H9 (cell line): ENCODE measurements around the gene BLTP3B. TPM values are rescaled to one million over a fixed set of nuclear protein-coding genes. Genes with fewer than 3 reads are reported as not detected.

Source experiments
- DNase-seq: peaks from one replicate; pipeline ENCODE4 v3.0.0-alpha.2; 2017
- H2AFZ ChIP-seq: one replicate; pipeline ENCODE4 v1.6.1; 2013; ENCODE audit warnings: mild to moderate bottlenecking, low read length, control low read depth, moderate library complexity
- H2AK5ac ChIP-seq: 2 replicates; pipeline ENCODE4 v1.6.1; 2013; ENCODE audit warnings: low read length, control low read depth, mixed read lengths; ENCODE audit not compliant: insufficient read length
- H2BK120ac ChIP-seq: one replicate; pipeline ENCODE4 v1.6.1; 2013; ENCODE audit warnings: low read depth, mild to moderate bottlenecking, low read length, control low read depth, inconsistent platforms; ENCODE audit not compliant: poor library complexity, severe bottlenecking
- H2BK12ac ChIP-seq: 2 replicates; pipeline ENCODE4 v1.6.1; 2013; ENCODE audit warnings: low read length, control low read depth, mixed read lengths, low read depth; ENCODE audit not compliant: insufficient read length
- H2BK15ac ChIP-seq: 2 replicates; pipeline ENCODE4 v1.6.1; 2013; ENCODE audit warnings: low read depth, low read length, control low read depth
- H2BK20ac ChIP-seq: one replicate; pipeline ENCODE4 v1.6.1; 2013; ENCODE audit warnings: low read depth, mild to moderate bottlenecking, low read length, control low read depth, inconsistent platforms; ENCODE audit not compliant: poor library complexity, severe bottlenecking
- H2BK5ac ChIP-seq: 2 replicates; pipeline ENCODE4 v1.6.1; 2013; ENCODE audit warnings: low read length, control low read depth, mixed read lengths; ENCODE audit not compliant: insufficient read length
- H3K14ac ChIP-seq: 2 replicates; pipeline ENCODE4 v1.6.1; 2013; ENCODE audit warnings: low read length, control low read depth; ENCODE audit not compliant: insufficient read depth
- H3K18ac ChIP-seq: 2 replicates; pipeline ENCODE4 v1.6.1; 2013; ENCODE audit warnings: low read depth, mild to moderate bottlenecking, mixed read lengths, low read length, control low read depth; ENCODE audit not compliant: insufficient read length
- H3K23ac ChIP-seq: 2 replicates; pipeline ENCODE4 v1.6.1; 2013; ENCODE audit warnings: low read length, control low read depth, mixed read lengths, low read depth; ENCODE audit not compliant: insufficient read length
- H3K23me2 ChIP-seq: 2 replicates; pipeline ENCODE4 v1.6.1; 2013; ENCODE audit warnings: low read depth, mild to moderate bottlenecking, mixed read lengths, low read length, control low read depth; ENCODE audit not compliant: insufficient read length, poor library complexity, severe bottlenecking
- H3K27ac ChIP-seq: 2 replicates; pipeline ENCODE4 v1.5.1; 2013; ENCODE audit warnings: low read length, control low read depth, mixed read lengths, low read depth; ENCODE audit not compliant: insufficient read length
- H3K27me3 ChIP-seq: 2 replicates; pipeline ENCODE4 v1.6.1; 2013; ENCODE audit warnings: low read length, control low read depth, inconsistent platforms; ENCODE audit not compliant: insufficient read depth
- H3K4ac ChIP-seq: 2 replicates; pipeline ENCODE4 v1.6.1; 2013; ENCODE audit warnings: low read depth, mild to moderate bottlenecking, control low read depth, inconsistent platforms, low read length, moderate library complexity
- H3K4me1 ChIP-seq: 2 replicates; pipeline ENCODE4 v1.6.1; 2013; ENCODE audit warnings: low read length, control low read depth, inconsistent platforms; ENCODE audit not compliant: insufficient read depth
- H3K4me2 ChIP-seq: 2 replicates; pipeline ENCODE4 v1.6.1; 2013; ENCODE audit warnings: low read length, control low read depth, mixed read lengths; ENCODE audit not compliant: insufficient read length, insufficient read depth
- H3K56ac ChIP-seq: 2 replicates; pipeline ENCODE4 v1.6.1; 2013; ENCODE audit warnings: low read depth, mild to moderate bottlenecking, mixed read lengths, low read length, control low read depth; ENCODE audit not compliant: insufficient read length
- H3K79me1 ChIP-seq: 2 replicates; pipeline ENCODE4 v1.6.1; 2013; ENCODE audit warnings: low read depth, mild to moderate bottlenecking, moderate library complexity, low read length, control low read depth, inconsistent platforms; ENCODE audit not compliant: insufficient read depth, poor library complexity, severe bottlenecking
- H3K79me2 ChIP-seq: 2 replicates; pipeline ENCODE4 v1.6.1; 2013; ENCODE audit warnings: low read length, control low read depth, inconsistent platforms; ENCODE audit not compliant: insufficient read depth
- H3K9ac ChIP-seq: 2 replicates; pipeline ENCODE4 v1.6.1; 2013; ENCODE audit warnings: low read length, control low read depth, mixed read lengths; ENCODE audit not compliant: insufficient read length; ENCODE audit errors: extremely low read depth
- H3K9me3 ChIP-seq: one replicate; pipeline ENCODE4 v1.6.1; 2013; ENCODE audit warnings: low read depth, low read length, inconsistent platforms; ENCODE audit not compliant: control insufficient read depth
- H3T11ph ChIP-seq: one replicate; pipeline ENCODE4 v1.6.1; 2013; ENCODE audit warnings: mild to moderate bottlenecking, low read length, control low read depth, inconsistent platforms
- H4K20me1 ChIP-seq: one replicate; pipeline ENCODE4 v1.6.1; 2013; ENCODE audit not compliant: control insufficient read depth, insufficient read length, insufficient read depth
- H4K5ac ChIP-seq: 2 replicates; pipeline ENCODE4 v1.6.1; 2013; ENCODE audit warnings: low read depth, mild to moderate bottlenecking, mixed read lengths, low read length, control low read depth; ENCODE audit not compliant: insufficient read length
- H4K8ac ChIP-seq: replicated peaks from 2 replicates; pipeline ENCODE4 v1.6.1; 2013; ENCODE audit warnings: low read length, control low read depth, mixed read lengths, low read depth; ENCODE audit not compliant: insufficient read length
- H4K91ac ChIP-seq: 2 replicates; pipeline ENCODE4 v1.6.1; 2013; ENCODE audit warnings: low read depth, mild to moderate bottlenecking, moderate library complexity, mixed read lengths, low read length, control low read depth; ENCODE audit not compliant: insufficient read length
- H3K27ac Mint-ChIP-seq, 3 experiments: 2 replicates in 2 of 3; 3 replicates in 1 of 3; pipeline ENCODE4 v1.8.0; 2020 to 2021; ENCODE audit warnings: mixed read lengths in 3 of 3, mild to moderate bottlenecking in 1 of 3, moderate library complexity in 1 of 3
- H3K27me3 Mint-ChIP-seq: 2 replicates; pipeline ENCODE4 v1.8.0; 2021; ENCODE audit warnings: low read depth, mild to moderate bottlenecking, moderate library complexity, mixed read lengths
- H3K36me3 Mint-ChIP-seq, 3 experiments: 2 replicates in 2 of 3; 3 replicates in 1 of 3; pipeline ENCODE4 v1.8.0; 2020 to 2021; ENCODE audit warnings: low read depth in 3 of 3, mixed read lengths in 3 of 3; ENCODE audit not compliant: insufficient read depth in 1 of 3
- H3K4me1 Mint-ChIP-seq, 2 experiments: 2 replicates each; pipeline ENCODE4 v1.8.0; 2020; ENCODE audit warnings: mixed read lengths in 2 of 2
- H3K4me3 Mint-ChIP-seq, 2 experiments: 2 replicates in 1 of 2; 3 replicates in 1 of 2; pipeline ENCODE4 v1.8.0; 2020 to 2021; ENCODE audit warnings: mild to moderate bottlenecking in 2 of 2, mixed read lengths in 2 of 2, moderate library complexity in 1 of 2
- H3K9me3 Mint-ChIP-seq, 2 experiments: 2 replicates in 1 of 2; 3 replicates in 1 of 2; pipeline ENCODE4 v1.8.0; 2020; ENCODE audit warnings: mild to moderate bottlenecking in 2 of 2, mixed read lengths in 2 of 2, moderate library complexity in 1 of 2
- WGBS: extraction: QIAGEN DNeasy Blood & Tissue Kit; methylation state at CpG from one replicate; pipeline ENCODE4 v1.1.7; 2013; ENCODE audit warnings: missing lambda C conversion rate, low lambda C conversion rate, mixed read lengths; ENCODE audit not compliant: insufficient read length; ENCODE audit errors: extremely low coverage; 5-methylcytosine and 5-hydroxymethylcytosine counted together
- total RNA-seq: library from RNA; stranded (reverse); gene quantifications from 2 replicates; pipeline ENCODE4 v1.2.1, GENCODE V29; 2021
- TF ChIP-seq, protein P1 (sequence below): fragments of 200-600 bp; sonication (generic); conservative IDR thresholded peaks from 3 replicates; pipeline ENCODE4 v1.8.0; 2021; ENCODE audit warnings: antibody characterized with exemption, mild to moderate bottlenecking

The BLTP3B gene
- total RNA-seq, 1 experiment from 2014 or later: 20.7 TPM

DNA sequence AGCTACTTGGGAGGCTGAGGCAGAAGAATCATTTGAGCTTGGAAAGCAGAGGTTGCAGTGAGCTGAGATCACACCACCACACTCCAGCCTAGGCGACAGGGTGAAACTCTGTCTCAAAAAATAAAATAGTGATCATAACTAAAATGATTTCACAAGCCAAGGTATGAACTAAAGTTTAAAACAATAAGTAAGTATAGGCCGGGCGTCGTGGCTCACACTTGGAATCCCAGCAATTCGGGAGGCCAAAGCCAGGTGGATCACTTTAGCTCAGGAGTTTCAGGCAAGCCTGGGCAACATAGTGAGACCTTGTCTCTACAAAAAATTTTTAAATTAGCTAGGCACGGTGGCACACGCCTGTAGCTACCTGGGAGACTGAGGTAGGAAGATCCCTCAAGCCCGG is 27.4 kb downstream of the BLTP3B start:
- Histone ChIP-seq H3K27ac (no peak overlapping the region), H2BK15ac (no peak overlapping the region), H4K91ac (no peak overlapping the region), H3K23ac (no peak overlapping the region), H2BK5ac (no peak overlapping the region), H3K4me1 (no peaks in the 10 kb centered on the region), H3K23me2 (no peaks in the 10 kb centered on the region), H3K79me2 (peaks cover 3% of the 10 kb centered on the region; the same call in 1 of the 2 replicates), H3T11ph (no peak overlapping the region), H2AFZ (no peak overlapping the region), H3K79me1 (peaks cover 9% of the 10 kb centered on the region), H3K14ac (no peak overlapping the region), H2BK12ac (no peak overlapping the region), H4K20me1 (no peaks in the 10 kb centered on the region), H4K8ac (no peak overlapping the region), H2BK120ac (no peak overlapping the region), H3K9me3 (no peaks in the 10 kb centered on the region), H3K4ac (no peak overlapping the region), H3K9ac (no peak overlapping the region), H3K4me2 (no peak overlapping the region), H3K27me3 (no peaks in the 10 kb centered on the region), H2BK20ac (no peak overlapping the region), H4K5ac (no peak overlapping the region), H2AK5ac (no peak overlapping the region), H3K56ac (no peak overlapping the region), H3K18ac (no peak overlapping the region)
- Mint-ChIP-seq H3K27ac (0 out of 7 replicates have a peak overlapping the region, but pooled peaks of 1 of the 3 experiments have one; percentile 1), H3K27me3 (no peaks in the 10 kb centered on the region), H3K4me1 (peaks cover 0 to 4% of the 10 kb centered on the region in 2 experiments; a peak in 1 of 4 replicates), H3K4me3 (no peak overlapping the region), H3K36me3 (peaks cover 4 to 22% (median 13%) of the 10 kb centered on the region in 3 experiments; a peak in 5 of 7 replicates), H3K9me3 (peaks cover 7 to 11% of the 10 kb centered on the region in 2 experiments; a peak in 4 of 5 replicates)
- no peak for DNase-seq
- no CpG with 5 or more reads among the region's 8 CpGs for WGBS
- TF ChIP-seq, protein P1, sequence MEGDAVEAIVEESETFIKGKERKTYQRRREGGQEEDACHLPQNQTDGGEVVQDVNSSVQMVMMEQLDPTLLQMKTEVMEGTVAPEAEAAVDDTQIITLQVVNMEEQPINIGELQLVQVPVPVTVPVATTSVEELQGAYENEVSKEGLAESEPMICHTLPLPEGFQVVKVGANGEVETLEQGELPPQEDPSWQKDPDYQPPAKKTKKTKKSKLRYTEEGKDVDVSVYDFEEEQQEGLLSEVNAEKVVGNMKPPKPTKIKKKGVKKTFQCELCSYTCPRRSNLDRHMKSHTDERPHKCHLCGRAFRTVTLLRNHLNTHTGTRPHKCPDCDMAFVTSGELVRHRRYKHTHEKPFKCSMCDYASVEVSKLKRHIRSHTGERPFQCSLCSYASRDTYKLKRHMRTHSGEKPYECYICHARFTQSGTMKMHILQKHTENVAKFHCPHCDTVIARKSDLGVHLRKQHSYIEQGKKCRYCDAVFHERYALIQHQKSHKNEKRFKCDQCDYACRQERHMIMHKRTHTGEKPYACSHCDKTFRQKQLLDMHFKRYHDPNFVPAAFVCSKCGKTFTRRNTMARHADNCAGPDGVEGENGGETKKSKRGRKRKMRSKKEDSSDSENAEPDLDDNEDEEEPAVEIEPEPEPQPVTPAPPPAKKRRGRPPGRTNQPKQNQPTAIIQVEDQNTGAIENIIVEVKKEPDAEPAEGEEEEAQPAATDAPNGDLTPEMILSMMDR: no peak
